HG02571 (cell line): ENCODE data around the gene SH2D2A.

Source experiments
- ATAC-seq: cut with Tn5 transposase; IDR thresholded peaks from one replicate; pipeline ENCODE4 v1.9.1; 2021; ENCODE audit warnings: mild to moderate bottlenecking, moderate library complexity; ENCODE audit not compliant: unreplicated experiment

The SH2D2A gene

DNA sequence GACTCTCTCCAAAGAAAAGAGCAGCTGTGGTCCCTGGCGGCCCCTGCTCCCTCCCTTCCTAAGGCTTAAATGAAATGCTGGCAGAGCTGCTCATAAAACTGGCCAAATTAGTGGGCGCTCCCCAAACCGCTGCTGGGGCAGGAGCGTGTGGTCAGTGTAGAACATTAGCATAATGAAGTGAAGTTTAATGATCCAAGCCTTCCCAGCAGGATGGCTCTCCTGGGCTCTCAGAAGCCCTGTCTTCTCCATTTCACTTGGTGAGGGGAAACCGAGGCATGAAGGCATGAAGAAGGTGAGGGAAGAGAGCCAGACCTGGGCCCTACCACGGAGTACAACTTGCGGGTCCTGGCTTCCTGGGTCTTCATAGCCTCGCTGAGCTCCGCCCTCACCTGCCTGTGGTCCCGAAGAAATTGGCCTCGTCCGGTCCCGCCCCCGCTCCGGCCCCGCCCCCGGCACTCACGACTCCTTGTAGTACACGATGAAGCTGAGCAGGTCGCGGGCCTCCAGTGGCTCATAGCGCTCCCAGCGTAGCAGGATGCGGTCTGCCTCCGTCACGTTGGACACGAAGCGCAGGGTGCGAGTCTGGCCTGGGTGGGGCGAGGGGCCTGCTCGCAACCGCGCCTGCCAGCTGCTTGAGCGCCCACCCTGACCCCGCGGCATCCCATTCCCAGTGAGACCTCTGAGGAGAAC is 32.0 kb upstream of the SH2D2A start:
- ATAC-seq: no peak

DNA sequence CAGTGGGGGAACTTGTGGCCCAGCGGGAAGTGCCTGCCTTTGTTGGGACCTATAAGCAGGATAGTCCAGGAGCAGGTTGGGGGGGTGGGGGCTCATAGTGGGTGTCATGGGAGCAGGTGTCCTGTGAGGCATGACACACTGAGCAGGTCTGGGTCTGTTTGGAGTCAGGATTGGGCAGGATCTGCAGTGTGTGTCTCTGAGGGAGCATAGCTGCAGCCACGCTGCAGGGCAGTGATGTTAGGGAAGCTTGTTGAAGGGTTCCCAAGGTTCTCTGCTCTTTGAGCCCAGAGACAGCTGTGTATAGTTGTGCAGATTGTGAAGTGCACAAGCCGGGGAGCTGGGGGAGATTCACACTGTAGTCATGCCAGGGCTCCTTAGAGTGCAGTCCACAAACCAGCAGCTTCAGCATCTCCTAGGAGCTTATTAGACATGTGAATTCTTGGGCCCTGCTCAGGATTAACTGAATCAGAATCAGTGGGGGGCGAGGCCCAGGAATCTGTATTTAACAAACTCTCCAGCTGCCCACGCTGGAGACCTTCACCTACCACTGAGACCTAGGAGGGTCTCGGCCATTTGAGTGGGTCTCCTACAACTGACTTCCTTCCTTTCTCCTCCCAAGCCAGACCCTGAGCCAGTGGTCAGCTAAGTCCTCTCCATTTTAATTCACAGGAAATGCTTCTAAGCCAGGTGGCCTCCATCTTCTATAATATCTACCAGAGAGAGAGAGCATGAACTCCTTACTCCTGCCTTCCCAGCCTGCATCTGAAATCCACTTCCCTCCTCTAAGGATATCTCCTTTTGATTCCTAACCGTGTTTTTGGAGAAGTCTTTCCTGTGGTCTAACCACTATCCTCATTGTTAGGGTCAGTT is 31.2 kb upstream of the SH2D2A start:
- ATAC-seq: no peak

DNA sequence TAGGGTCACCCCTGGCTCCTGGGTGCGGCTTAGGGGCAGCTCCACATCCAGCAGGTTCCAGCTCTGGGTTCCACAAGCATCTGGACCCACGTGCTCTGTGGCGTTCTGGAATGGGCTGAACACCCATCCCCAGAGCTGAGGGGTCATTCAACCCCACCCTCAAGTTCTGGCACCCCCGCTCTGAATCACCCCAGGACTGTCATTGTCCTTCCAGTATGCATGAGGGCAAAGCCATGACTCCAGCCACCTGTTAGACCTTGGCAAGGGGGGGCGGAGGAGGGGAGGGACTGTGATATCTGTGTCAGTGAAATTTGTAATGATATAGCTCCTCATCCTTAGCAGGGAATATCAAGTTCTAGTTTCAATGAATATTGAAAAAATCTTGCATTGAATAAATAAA is 30.0 kb upstream of the SH2D2A start:
- no peak for ATAC-seq

DNA sequence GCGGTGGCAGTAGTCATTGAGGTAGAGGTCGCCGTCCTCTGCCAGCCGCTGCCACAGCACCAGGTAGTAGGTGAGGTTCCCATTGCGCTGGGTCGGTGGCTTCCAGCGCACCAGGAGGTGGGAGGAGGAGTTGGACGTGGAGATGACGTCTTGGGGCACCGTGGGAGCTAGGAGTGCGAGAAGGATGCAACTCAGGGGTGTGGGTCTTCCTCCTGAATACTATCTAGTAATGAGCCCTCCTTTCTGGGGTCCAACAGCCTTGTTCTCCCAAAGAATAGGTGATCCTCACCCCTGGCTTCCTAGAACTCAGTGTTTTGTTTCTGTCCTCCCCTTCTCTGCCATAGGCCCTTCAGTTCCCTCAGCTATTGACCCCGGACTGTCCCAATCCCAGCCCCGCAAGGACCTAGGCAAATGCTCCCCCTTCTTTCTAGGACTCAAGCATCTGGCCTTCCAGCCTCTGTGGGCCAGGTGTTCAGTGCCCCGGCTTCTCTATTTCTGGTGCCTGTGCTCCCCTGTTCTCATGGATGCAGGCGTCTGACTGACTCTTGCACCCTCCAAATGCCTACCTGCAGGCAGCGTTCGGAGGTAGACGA is 29.4 kb upstream of the SH2D2A start:
- no peak for ATAC-seq

DNA sequence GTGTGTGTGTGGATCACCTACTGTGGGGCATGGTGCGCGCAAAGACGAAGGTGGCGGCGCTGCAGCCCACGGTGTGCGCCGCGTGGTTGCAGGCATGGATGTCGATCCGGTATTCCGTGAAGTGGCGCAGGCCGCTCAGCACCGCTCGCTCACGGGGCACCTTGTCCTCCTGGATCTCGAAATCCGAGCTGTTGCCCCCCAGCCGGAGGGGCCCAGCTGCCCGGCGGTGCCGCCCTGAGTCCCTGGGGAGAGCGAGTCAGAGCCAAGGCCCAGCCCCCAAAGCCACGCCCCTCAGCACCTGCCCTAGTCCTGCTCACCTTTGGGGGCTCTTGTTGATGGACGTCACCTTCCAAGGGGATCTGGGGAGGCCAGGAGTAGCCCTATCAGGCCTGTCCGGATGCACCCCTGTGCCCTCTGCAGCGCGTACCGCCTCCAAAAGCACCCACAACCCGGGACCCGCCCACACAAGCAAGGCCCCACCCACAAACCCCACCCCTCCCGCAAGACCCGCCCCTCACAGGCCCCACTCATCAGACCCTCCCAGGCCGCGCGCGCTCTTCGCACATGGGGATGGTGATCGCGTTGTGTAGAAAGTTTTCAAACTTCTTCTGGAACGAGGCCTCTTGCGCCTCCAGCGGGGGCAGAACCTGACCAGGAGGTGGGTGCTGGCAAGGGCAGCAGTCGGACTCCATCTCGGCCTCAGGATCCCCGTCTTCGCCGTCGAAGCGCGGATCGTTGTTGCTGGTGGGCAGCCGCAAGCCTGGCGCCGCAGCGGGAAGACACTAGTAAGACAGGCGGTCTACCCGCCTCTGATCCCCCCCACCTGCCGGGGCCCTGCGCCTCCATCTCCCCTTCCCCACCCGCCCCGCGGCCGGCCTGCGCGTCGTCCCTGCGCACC is 28.7 kb upstream of the SH2D2A start:
- ATAC-seq: no peak

DNA sequence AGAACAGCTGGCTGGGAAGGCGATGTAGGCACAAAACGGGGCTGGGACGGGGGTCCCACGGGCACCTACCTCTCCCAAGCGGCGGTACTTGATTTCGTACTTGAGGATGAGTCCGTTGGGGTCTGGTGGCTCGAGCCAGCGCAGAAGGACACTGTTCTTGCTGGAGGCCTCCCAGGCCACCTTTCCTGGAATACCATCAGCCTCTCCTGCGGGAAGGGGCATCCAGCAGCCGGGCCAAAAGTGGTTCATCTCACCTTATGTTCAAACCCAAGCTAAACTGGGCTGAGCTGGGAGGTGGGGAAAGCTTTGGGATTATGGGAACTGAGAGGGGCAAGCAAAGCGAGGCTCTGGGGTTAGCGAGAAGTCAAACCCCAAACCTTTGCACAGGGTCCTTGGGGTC is 28.0 kb upstream of the SH2D2A start:
- no peak for ATAC-seq

DNA sequence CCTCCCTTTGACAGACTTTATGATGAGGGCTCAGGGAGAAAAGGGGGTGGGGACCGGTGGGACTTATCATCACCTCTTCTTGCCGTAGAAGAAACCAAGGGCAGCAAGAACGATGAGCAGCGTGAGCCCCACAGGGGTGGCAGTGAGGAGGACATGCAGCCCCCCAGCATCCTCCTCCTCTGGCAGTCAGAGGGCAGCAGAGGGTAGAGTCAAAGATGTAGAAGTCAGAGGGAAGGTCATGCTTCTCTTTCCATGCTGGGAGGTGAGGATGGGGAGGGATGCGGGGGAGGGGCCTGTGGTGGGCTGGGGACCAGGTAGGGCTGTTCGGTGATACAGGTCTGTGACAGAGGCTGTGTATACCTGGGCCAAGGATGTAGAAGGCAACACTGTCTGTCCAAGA is 27.5 kb upstream of the SH2D2A start:
- no peak for ATAC-seq

DNA sequence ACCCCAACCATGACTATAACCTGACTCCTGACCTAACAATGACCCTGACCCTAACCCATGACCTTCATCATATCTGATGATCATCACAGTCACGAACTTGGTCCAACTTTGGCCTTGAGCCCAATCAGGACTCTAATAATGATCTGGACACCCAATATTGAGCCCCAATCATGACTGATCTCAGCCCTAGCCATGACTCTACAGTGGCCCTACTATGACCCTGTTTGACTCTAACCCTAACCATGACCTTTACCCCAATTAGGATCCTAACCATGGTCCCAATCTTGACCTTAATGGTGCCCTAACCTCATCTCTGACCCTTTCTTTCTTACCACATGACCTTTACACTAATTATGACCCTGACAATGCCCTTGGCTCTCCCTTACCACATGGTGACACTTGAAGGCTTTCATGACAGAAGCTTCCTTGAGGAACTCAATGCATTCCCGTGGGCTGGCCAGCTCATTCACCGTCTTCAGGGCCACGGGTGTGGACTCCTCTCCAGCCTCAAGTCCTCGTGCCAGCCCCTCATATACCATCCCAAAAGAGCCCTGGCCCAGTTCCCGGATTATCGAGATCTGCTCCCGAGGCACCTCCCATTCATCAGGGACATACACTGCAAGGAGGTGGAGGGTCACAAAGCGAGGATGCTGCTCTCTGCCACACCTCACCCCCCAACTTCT is 26.1 kb upstream of the SH2D2A start:
- no peak for ATAC-seq

DNA sequence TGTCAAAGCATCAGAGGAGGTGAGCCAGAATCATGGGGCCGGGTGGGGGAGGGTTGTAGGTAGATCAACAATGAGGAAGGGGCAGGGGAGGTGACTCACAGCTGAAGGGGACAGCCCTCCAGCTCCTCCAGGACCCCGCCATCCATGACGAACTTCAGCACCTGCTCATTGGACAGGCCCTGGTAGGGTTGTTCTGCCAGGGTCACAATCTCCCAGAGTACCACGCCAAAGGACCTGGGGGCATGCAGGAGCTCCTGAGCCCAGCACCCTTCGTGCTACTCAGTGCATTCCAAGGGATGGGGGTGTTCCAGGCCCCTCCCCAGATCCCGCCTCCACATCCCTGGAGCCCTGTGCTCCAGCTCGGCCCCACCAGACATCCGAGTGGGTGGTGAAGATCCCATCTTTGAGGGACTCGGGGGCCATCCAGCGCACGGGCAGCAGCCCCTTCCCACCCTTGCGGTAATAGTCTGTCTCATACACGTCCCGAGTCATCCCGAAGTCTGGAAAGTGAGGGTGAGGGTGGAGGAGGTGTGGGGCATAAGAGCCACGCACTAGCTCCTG is 24.7 kb upstream of the SH2D2A start:
- ATAC-seq: no peak

DNA sequence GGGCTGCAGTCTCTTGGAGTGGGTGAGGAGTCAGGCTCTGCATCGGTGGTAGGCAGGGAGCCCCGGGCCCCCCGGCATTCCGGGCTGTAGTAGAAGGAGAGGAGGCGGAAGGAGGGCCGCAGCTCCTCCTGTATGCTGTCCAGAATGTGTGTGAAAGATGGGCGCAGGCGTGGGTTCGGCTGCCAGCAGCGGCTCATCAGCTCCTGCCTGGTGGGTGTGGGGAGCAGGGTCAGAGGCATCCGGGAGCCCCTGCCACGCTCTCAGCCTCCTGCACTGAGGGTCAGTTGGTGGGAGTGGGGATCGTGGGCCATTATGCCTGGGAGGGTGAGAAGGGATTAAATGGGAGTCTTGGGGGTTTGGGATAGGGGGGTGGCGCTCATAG is 24.2 kb upstream of the SH2D2A start:
- no peak for ATAC-seq

DNA sequence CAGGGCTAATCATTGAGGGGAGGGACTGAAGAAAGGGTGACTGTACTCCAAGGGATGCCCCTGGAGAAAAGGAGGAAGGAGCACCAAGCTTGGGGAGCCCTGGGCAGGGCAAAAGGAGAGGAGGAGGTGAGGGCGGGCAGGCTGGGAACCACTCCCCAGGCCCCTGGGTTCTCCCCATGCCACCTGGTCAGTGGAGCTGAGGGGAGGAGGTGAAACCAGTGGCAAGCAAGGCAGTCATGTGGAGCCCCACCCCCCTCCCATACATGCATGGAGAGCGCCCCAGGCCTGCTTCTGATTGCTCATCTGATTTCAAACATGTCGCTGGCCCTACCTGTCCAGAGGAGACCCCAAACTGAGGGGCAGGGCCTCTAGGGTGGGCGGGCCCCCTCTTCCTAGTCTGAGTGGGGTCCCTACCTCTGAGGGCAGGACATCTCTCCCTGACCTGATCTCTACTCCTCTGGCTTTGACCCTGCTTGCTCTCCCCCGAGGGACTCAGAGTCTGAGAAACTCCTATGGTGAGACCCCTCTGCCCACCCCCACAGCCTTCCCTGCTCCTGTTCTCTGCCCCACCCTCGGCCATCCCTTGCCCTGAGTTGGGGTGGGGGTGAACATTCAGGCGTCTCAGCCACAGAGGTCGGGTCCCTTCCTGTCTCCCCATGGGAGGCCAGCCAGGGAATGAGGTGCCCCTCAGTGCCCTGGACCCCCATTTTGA is 23.7 kb upstream of the SH2D2A start:
- no peak for ATAC-seq

DNA sequence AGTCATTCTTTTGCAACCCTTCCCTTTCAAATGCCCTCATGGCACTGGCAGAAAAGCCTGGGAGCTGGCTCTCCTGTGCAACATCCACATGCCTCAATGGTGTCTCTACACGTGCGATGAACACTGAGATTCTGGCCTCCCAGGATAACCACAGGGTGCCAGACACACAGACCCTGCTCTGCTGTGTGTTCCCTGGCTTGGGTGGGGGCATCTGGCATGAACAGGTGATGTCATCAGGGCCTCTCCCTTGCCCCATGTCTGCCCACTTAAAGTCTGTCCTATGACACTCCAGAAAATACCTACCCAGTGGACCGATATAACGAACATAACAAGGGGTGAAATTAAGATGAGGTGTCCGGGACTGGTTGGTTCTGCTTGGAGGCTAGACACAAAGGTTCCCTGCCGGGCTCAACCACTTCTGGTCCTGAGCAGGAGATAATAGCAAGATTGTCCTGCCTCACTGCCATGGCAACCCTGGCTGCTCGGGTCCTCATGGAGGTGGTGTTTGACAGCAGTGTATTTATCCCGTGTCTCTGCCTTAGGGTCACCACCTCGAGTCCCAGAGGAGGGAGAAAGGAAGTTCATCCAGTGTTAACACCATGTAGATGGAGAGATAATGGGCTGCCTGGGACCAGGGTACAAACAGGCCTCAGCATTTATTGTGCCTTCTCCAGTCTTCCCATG is 22.9 kb upstream of the SH2D2A start:
- ATAC-seq: no peak

DNA sequence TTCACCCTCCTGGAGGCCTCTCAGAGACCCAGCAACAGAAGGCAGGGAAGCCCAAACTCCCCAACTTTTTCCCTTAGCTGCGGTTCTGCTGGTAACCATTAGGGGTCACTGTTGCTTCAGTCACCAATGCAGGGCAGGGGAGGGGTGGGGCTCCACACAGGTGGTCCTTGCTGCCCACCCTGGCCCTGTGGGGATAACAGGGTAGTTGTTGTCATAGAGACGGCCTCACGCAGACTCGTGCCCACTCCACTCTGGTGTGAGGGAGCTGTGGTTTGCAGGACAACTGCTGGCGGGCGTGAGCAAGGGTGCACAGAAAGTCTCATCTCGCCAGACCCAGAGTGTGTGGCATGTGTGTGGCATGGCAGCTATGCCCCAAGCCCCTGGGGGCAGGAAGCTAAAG is 22.3 kb upstream of the SH2D2A start:
- ATAC-seq: no peak

DNA sequence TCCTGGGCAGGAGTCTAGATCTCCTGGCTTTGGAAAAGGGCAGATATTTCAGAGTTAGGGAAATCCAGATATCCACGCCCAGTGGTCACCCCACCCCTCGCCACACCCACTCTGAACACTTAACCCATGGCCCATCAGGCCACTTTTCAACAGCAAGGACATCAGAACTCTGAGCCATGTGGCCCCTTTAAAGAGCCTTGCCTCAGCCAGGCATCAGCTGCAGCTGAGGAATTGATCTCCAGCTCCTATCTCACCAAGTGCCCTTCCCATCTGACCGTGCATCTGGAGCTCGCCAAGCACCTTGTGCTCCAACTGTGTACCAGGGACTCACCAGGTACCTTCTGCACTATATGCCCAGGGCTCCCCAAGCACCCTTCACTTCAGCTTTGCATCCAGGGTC is 20.2 kb upstream of the SH2D2A start:
- ATAC-seq: no peak

DNA sequence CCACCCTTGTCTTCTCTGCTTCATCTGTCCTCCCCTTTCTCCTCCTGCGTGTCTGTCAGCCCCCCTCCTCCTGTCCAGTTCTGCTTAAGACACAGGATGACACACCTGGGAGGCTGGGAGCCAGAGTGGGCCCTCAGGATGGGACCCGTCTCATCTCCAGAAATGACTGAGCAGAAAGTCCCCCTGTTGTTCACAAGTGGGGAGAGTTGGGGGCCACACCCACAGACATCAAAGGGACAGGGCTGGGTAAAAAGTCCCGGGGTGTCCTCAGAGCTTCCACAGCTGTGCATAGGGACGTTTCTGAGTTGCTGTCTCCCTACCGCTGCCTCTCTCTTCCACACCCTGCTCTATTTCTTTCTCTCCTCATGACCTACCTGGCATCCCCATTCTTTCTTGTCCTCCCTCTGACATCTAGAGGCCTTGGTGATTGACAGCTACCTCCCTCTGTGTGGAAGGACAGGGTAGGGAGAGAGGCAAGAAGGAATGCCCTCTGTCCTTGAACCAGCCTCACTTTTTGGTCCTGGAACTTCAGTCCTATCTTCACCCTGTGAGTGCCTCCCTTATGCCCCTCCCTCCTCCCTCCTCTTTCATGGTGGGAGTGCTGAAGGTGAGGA is 19.5 kb upstream of the SH2D2A start:
- peak; percentile 47 for ATAC-seq

DNA sequence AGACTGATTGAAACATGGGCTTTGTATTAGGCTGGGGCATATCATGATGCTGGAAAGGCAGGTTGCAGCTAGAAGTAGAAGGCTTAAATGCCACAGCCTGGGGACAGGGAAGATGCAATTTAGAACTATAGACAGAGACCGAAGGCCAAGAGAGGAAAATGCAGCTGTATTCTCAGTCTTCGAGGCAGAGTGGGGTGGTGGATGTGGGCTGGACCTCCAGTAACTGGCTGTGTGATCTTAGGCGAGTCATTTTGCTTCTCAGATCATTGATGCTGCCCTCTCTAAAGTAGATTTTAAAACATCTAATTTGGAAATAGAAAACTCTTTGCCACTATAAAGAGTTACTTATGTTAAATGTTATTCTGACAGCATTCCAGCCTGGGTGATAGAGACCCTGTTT is 17.7 kb upstream of the SH2D2A start:
- ATAC-seq: no peak

DNA sequence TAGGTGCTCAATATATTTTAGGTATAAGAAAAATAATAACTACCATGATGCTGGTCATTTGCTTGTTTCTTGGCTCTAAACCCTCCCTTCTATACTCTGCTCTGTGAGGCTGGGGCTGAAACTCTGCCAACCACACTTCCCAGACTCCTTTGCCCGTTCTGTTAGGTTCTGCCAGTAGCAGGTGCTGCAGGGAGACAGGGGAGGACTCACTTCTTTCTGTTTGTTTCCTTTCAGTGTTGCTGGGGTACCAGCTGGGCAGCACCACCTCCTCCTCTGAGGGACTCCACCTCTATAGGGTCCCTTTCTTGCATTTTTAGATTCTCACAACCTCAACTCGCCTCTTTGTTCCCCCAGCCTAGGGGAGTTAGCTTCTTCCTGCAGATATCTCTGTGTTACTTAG is 17.0 kb upstream of the SH2D2A start:
- no peak for ATAC-seq

DNA sequence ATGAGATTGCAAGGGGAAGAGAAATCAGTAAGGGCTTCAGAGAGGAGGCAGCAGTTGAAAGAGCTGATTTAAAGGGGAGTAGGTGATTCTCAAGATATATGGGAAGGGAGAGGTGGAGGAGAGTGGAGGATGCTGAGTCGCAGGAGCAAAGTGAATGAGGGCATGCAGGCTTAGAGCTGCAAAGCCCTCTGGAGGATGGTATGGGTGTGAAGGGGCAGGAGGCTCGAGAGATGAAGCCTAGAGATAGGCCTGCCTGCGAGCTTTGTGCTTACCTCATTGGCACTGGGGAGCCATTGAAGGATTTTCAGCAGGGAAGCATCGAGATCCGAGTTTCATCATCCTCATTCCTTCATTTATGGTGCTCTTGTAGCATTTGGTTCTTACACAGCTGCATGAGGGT is 15.8 kb upstream of the SH2D2A start:
- no peak for ATAC-seq
